ENCODE data around the gene CHAC2.

The CHAC2 gene

DNA sequence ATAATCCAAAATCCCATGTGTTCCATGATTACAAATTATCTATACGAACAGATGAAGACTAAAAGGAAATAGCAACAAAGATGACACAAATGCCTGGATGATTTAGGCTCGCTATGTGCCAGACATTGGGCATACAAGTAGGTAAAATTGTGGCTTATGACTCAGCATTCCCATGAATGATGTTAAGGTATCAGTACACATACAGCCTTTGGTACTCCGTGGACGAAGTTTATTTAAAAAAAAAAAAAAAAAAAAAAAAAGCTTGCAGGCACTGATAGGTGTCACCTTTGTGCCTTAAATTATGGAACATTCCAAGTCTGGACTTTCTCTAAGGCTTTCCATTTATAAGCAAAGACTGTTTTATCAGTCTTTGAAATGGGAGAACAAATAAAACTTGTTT lies 2.7 kb downstream of the CHAC2 start:
- Histone ChIP-seq H3K36me3 (ENCODE audit: control insufficient read depth in 4 of 4, insufficient read depth in 4 of 4, low read length in 3 of 4) (peaks cover 0 to 8% (median 2%) of the 10 kb centered on the region in 4 experiments), H3K4me3 (ENCODE audit: control insufficient read depth in 1 of 7, extremely low read depth in 1 of 7, insufficient read depth in 4 of 7, low read depth in 2 of 7, low read length in 6 of 7) (no peak overlapping the region), H3K9me3 (ENCODE audit: control extremely low read depth in 1 of 5, control insufficient read depth in 4 of 5, insufficient read depth in 2 of 5, low read depth in 1 of 5, low read length in 4 of 5) (no peaks in the 10 kb centered on the region), H3K27me3 (replicated peaks in 2 of 5; ENCODE audit: control insufficient read depth in 4 of 5, insufficient read depth in 5 of 5, low read length in 4 of 5) (no peaks in the 10 kb centered on the region), H3K4me1 (ENCODE audit: control extremely low read depth in 1 of 4, control insufficient read depth in 4 of 4, insufficient read depth in 4 of 4, low read length in 3 of 4) (peaks cover 3 to 23% (median 14%) of the 10 kb centered on the region in 4 experiments), H3K27ac (ENCODE audit: insufficient read depth in 1 of 2, low read depth in 1 of 2, low read length in 2 of 2, poor library complexity in 1 of 2, severe bottlenecking in 2 of 2) (no peak overlapping the region)
- ChIA-PET CTCF (interaction anchor here (0.8 kb wide), 1 partner anchor 15 kb away, joined by 4 read pairs; no protein-coding TSS in a partner anchor), POLR2A (interaction anchor here (2.9 kb wide), 1 partner anchor 16 kb away, joined by 14 read pairs; the partner anchor contains the start of genes ASB3 and ERLEC1)
- WGBS (ENCODE audit: insufficient coverage) = no CpG with 5 or more reads among the region's 4 CpGs
- peak; percentile 25 to 63 (median 43) for DNase-seq

DNA sequence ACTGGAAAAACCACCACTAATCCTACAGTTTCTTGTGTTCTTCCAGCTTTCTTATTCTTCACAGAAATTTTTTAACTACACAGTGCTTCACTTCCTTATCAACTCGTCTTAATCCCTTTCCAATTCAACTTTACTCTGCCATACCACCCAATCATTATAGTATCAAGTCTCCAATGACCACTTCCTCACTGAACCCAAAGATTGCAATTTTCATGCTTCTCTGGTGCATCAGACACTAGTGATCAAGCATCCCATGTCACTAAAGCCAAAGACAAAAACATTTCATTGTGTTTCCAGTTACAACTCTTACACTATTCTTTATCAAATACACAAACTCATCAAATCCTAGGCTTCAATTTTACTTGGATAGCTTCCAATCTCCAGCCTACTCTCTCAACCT lies 9.5 kb downstream of the CHAC2 start:
- WGBS (ENCODE audit: insufficient coverage) = 50% methylated on average over 1 of the region's 1 CpG
- Histone ChIP-seq H3K4me1 (ENCODE audit: control extremely low read depth in 1 of 4, control insufficient read depth in 4 of 4, insufficient read depth in 4 of 4, low read length in 3 of 4) (peaks cover 0 to 2% (median 0%) of the 10 kb centered on the region in 4 experiments), H3K9me3 (ENCODE audit: control extremely low read depth in 1 of 5, control insufficient read depth in 4 of 5, insufficient read depth in 2 of 5, low read depth in 1 of 5, low read length in 4 of 5) (no peaks in the 10 kb centered on the region), H3K27ac (ENCODE audit: insufficient read depth in 1 of 2, low read depth in 1 of 2, low read length in 2 of 2, poor library complexity in 1 of 2, severe bottlenecking in 2 of 2) (no peak overlapping the region), H3K27me3 (replicated peaks in 2 of 5; ENCODE audit: control insufficient read depth in 4 of 5, insufficient read depth in 5 of 5, low read length in 4 of 5) (no peaks in the 10 kb centered on the region), H3K4me3 (ENCODE audit: control insufficient read depth in 1 of 7, extremely low read depth in 1 of 7, insufficient read depth in 4 of 7, low read depth in 2 of 7, low read length in 6 of 7) (no peak overlapping the region), H3K36me3 (ENCODE audit: control insufficient read depth in 4 of 4, insufficient read depth in 4 of 4, low read length in 3 of 4) (peaks cover 8 to 20% (median 17%) of the 10 kb centered on the region in 4 experiments)
- ChIA-PET CTCF (interaction anchor here (0.8 to 1.5 kb wide), 4 partner anchors 8 to 62 kb away, joined by 3 to 6 read pairs (median 4); partner anchors contain the start of genes ASB3, CHAC2 and ERLEC1), POLR2A (interaction anchor here (1.7 kb wide), 1 partner anchor 9 kb away, joined by 7 read pairs; the partner anchor contains the start of gene CHAC2)
- DNase-seq = no peak

DNA sequence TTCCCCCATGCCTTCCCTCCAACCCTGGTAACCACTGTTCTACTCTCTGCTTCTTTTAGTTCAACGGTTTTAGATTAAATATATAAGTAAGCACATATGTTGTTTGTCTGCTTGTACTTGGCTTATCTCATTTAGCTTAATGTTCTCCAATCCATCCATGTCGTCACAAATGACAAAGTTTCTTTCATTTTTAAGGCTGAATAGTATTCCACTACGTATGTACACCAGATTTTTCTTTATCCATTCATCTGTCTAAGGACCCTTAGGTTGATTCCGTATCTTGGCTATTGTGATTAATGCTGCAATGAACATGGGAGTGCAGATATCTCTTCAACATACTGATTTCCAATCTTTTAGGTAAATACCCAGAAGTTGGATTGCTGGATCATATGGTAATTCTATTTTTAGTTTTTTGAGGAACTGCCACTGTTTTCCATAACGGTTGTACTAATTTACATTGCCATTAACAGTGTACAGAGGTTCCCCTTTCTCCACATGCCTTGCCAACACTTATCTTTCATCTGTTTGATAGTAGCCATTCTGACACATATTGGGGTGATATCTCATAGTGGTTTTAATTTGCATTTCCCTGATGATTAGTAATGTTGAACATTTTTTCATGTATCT lies 11.0 kb downstream of the CHAC2 start:
- Histone ChIP-seq H3K4me3 (ENCODE audit: control insufficient read depth in 1 of 7, extremely low read depth in 1 of 7, insufficient read depth in 4 of 7, low read depth in 2 of 7, low read length in 6 of 7) (no peak overlapping the region), H3K9me3 (ENCODE audit: control extremely low read depth in 1 of 5, control insufficient read depth in 4 of 5, insufficient read depth in 2 of 5, low read depth in 1 of 5, low read length in 4 of 5) (no peaks in the 10 kb centered on the region), H3K36me3 (ENCODE audit: control insufficient read depth in 4 of 4, insufficient read depth in 4 of 4, low read length in 3 of 4) (peaks cover 8 to 21% (median 20%) of the 10 kb centered on the region in 4 experiments), H3K27ac (ENCODE audit: insufficient read depth in 1 of 2, low read depth in 1 of 2, low read length in 2 of 2, poor library complexity in 1 of 2, severe bottlenecking in 2 of 2) (no peak overlapping the region), H3K4me1 (ENCODE audit: control extremely low read depth in 1 of 4, control insufficient read depth in 4 of 4, insufficient read depth in 4 of 4, low read length in 3 of 4) (peaks cover 0 to 4% (median 2%) of the 10 kb centered on the region in 4 experiments), H3K27me3 (replicated peaks in 2 of 5; ENCODE audit: control insufficient read depth in 4 of 5, insufficient read depth in 5 of 5, low read length in 4 of 5) (no peaks in the 10 kb centered on the region)
- no CpG with 5 or more reads among the region's 5 CpGs for WGBS (ENCODE audit: insufficient coverage)
- ChIA-PET CTCF (interaction anchor here (2.6 kb wide), 1 partner anchor 11 kb away, joined by 13 read pairs; the partner anchor contains the start of gene CHAC2), POLR2A (interaction anchor here (0.6 to 1.5 kb wide), 2 partner anchors 11 to 80 kb away, joined by 3 read pairs; partner anchors contain the start of gene CHAC2)
- peak; percentile 19 to 75 (median 62) for DNase-seq

DNA sequence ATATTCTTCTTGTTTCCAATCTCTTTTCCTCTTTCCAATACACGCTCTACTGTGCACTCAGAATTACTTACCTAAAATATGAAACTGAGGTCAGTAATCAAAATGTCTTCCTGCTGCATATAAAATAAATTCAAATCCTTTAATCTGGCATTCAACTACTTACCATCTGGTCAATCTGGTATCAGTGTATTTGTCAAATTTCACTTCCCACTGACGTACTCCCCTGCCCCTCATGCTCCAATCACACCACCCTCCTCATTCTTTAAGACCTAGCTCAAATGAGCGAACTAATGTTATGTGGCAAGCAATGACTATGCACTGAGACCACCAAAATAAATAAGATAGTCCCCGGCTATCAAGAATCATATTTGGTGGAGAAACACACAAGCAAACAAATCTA lies 12.5 kb downstream of the CHAC2 start:
- ChIA-PET CTCF (interaction anchor here (2.6 kb wide), 1 partner anchor 12 kb away, joined by 13 read pairs; the partner anchor contains the start of gene CHAC2), POLR2A (no interaction called here)
- 100% methylated on average over 1 of the region's 4 CpGs for WGBS (ENCODE audit: insufficient coverage)
- peaks cover 8 to 20% (median 16%) of the 10 kb centered on the region in 4 experiments for H3K36me3 ChIP-seq (ENCODE audit: control insufficient read depth in 4 of 4, insufficient read depth in 4 of 4, low read length in 3 of 4)
- H3K27ac ChIP-seq (ENCODE audit: insufficient read depth in 1 of 2, low read depth in 1 of 2, low read length in 2 of 2, poor library complexity in 1 of 2, severe bottlenecking in 2 of 2) = no peak overlapping the region
- H3K4me1 ChIP-seq (ENCODE audit: control extremely low read depth in 1 of 4, control insufficient read depth in 4 of 4, insufficient read depth in 4 of 4, low read length in 3 of 4) = peaks cover under 1 to 18% (median 13%) of the 10 kb centered on the region in 4 experiments
- no peaks in the 10 kb centered on the region for H3K27me3 ChIP-seq (replicated peaks in 2 of 5; ENCODE audit: control insufficient read depth in 4 of 5, insufficient read depth in 5 of 5, low read length in 4 of 5)
- no peak overlapping the region for H3K4me3 ChIP-seq (ENCODE audit: control insufficient read depth in 1 of 7, extremely low read depth in 1 of 7, insufficient read depth in 4 of 7, low read depth in 2 of 7, low read length in 6 of 7)
- no peaks in the 10 kb centered on the region for H3K9me3 ChIP-seq (ENCODE audit: control extremely low read depth in 1 of 5, control insufficient read depth in 4 of 5, insufficient read depth in 2 of 5, low read depth in 1 of 5, low read length in 4 of 5)
- no peak for DNase-seq

DNA sequence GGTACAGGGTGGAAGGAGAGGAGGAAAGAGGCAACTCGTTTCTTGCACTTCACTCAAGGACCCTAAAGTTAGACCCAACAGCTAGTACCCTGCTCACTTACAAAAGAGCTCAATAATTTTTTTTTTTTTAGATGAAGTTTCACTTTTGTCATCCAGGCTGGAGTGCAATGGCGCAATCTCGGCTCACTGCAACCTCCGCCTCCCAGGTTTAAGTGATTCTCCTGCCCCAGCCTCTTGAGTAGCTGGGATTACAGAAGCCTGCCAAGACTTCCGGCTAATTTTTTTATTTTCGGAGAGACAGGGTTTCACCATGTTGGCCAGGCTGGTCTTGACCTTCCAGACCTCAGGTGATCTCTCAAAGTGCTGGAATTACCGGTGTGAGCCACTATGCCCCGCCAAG lies 15.1 kb downstream of the CHAC2 start:
- Histone ChIP-seq H3K9me3 (ENCODE audit: control extremely low read depth in 1 of 5, control insufficient read depth in 4 of 5, insufficient read depth in 2 of 5, low read depth in 1 of 5, low read length in 4 of 5) (no peaks in the 10 kb centered on the region), H3K27ac (ENCODE audit: insufficient read depth in 1 of 2, low read depth in 1 of 2, low read length in 2 of 2, poor library complexity in 1 of 2, severe bottlenecking in 2 of 2) (no peak overlapping the region), H3K27me3 (replicated peaks in 2 of 5; ENCODE audit: control insufficient read depth in 4 of 5, insufficient read depth in 5 of 5, low read length in 4 of 5) (no peaks in the 10 kb centered on the region), H3K36me3 (ENCODE audit: control insufficient read depth in 4 of 4, insufficient read depth in 4 of 4, low read length in 3 of 4) (peaks cover 8 to 16% (median 13%) of the 10 kb centered on the region in 4 experiments), H3K4me1 (ENCODE audit: control extremely low read depth in 1 of 4, control insufficient read depth in 4 of 4, insufficient read depth in 4 of 4, low read length in 3 of 4) (peaks cover 10 to 31% (median 24%) of the 10 kb centered on the region in 4 experiments), H3K4me3 (ENCODE audit: control insufficient read depth in 1 of 7, extremely low read depth in 1 of 7, insufficient read depth in 4 of 7, low read depth in 2 of 7, low read length in 6 of 7) (no peak overlapping the region)
- 95% methylated on average over 6 of the region's 8 CpGs for WGBS (ENCODE audit: insufficient coverage)
- CTCF ChIA-PET = interaction anchor here (1.3 kb wide), 1 partner anchor 16 kb away, joined by 3 read pairs; the partner anchor contains the start of gene CHAC2
- POLR2A ChIA-PET = no interaction called here
- no peak for DNase-seq

DNA sequence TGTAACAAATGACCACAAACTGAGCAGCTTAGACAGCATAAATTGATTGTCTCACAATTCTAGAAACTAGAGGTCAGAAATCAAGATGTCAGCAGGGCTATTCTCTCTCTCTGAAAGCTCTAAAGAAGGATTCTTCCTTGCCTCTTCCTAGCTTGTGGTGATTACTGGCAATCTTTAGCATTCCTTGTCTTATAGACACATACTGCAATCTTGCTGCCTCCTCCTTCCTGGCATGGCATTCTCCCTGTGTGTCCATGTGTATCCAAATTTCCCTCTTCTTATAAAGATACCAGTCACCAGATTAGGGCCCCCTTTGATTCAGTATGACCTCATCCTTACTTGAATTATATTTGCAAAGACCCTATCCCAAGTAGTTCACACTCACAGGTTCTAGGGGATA lies 16.8 kb downstream of the CHAC2 start:
- peaks cover 8 to 16% (median 13%) of the 10 kb centered on the region in 4 experiments for H3K36me3 ChIP-seq (ENCODE audit: control insufficient read depth in 4 of 4, insufficient read depth in 4 of 4, low read length in 3 of 4)
- DNase-seq = no peak
- no peaks in the 10 kb centered on the region for H3K27me3 ChIP-seq (replicated peaks in 2 of 5; ENCODE audit: control insufficient read depth in 4 of 5, insufficient read depth in 5 of 5, low read length in 4 of 5)
- no peaks in the 10 kb centered on the region for H3K9me3 ChIP-seq (ENCODE audit: control extremely low read depth in 1 of 5, control insufficient read depth in 4 of 5, insufficient read depth in 2 of 5, low read depth in 1 of 5, low read length in 4 of 5)
- peak overlapping the region in 1 of 2 experiments; percentile 96 for H3K27ac ChIP-seq (ENCODE audit: insufficient read depth in 1 of 2, low read depth in 1 of 2, low read length in 2 of 2, poor library complexity in 1 of 2, severe bottlenecking in 2 of 2)
- H3K4me3 ChIP-seq (ENCODE audit: control insufficient read depth in 1 of 7, extremely low read depth in 1 of 7, insufficient read depth in 4 of 7, low read depth in 2 of 7, low read length in 6 of 7) = peak overlapping the region in 2 of 7 experiments; percentile 2 to 95
- peaks cover 19 to 42% (median 32%) of the 10 kb centered on the region in 4 experiments for H3K4me1 ChIP-seq (ENCODE audit: control extremely low read depth in 1 of 4, control insufficient read depth in 4 of 4, insufficient read depth in 4 of 4, low read length in 3 of 4)
- CTCF ChIA-PET = interaction anchor here (0.8 to 3.6 kb wide), 4 partner anchors 8 to 17 kb away, joined by 3 to 14 read pairs (median 4); partner anchors contain the start of gene CHAC2
- POLR2A ChIA-PET = no interaction called here

DNA sequence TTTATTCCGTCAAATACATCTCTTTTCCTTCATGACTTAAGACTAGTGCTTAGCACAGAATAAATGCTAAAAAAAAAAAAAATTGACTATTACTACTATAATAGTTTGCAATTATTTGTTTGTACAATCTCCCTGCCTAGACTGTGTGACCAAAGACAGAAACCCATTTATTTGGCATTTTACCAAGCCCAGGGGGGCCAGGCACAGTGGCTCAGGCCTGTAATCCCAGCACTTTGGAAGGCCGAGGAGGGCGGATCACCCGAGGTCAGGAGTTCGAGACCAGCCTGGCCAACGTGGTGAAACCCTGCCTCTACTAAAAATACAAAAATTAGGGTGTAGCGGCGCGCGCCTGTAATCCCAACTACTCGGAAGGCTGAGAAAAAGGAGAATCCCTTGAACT lies 17.8 kb downstream of the CHAC2 start:
- no peaks in the 10 kb centered on the region for H3K9me3 ChIP-seq (ENCODE audit: control extremely low read depth in 1 of 5, control insufficient read depth in 4 of 5, insufficient read depth in 2 of 5, low read depth in 1 of 5, low read length in 4 of 5)
- H3K27me3 ChIP-seq (replicated peaks in 2 of 5; ENCODE audit: control insufficient read depth in 4 of 5, insufficient read depth in 5 of 5, low read length in 4 of 5) = no peaks in the 10 kb centered on the region
- ChIA-PET POLR2A (interaction anchor here (2.9 kb wide), 1 partner anchor 18 kb away, joined by 22 read pairs; the partner anchor contains the start of gene CHAC2), CTCF (interaction anchor here (0.8 to 3.6 kb wide), 4 partner anchors 8 to 18 kb away, joined by 3 to 14 read pairs (median 5); partner anchors contain the start of gene CHAC2)
- WGBS (ENCODE audit: insufficient coverage) = 86% methylated on average over 10 of the region's 11 CpGs
- H3K27ac ChIP-seq (ENCODE audit: insufficient read depth in 1 of 2, low read depth in 1 of 2, low read length in 2 of 2, poor library complexity in 1 of 2, severe bottlenecking in 2 of 2) = peak overlapping the region; percentile 96
- peaks cover 19 to 40% (median 32%) of the 10 kb centered on the region in 4 experiments for H3K4me1 ChIP-seq (ENCODE audit: control extremely low read depth in 1 of 4, control insufficient read depth in 4 of 4, insufficient read depth in 4 of 4, low read length in 3 of 4)
- H3K4me3 ChIP-seq (ENCODE audit: control insufficient read depth in 1 of 7, extremely low read depth in 1 of 7, insufficient read depth in 4 of 7, low read depth in 2 of 7, low read length in 6 of 7) = peak overlapping the region in 6 of 7 experiments; percentile 83 to 100 (median 98)
- no peak for DNase-seq
- peaks cover 8 to 12% (median 10%) of the 10 kb centered on the region in 4 experiments for H3K36me3 ChIP-seq (ENCODE audit: control insufficient read depth in 4 of 4, insufficient read depth in 4 of 4, low read length in 3 of 4)

Measured in common myeloid progenitor, CD34-positive (primary cell).